SH-SY5Y (cell line): ENCODE data around the gene CIBAR2.

ENCODE experiments used
- GATA2 ChIP-seq: IDR thresholded peaks from 2 replicates; pipeline ENCODE4 v1.6.1; 2011; ENCODE audit warnings: mild to moderate bottlenecking, low read depth, low read length
- GATA3 ChIP-seq: IDR thresholded peaks from 2 replicates; pipeline ENCODE4 v1.6.1; 2011; ENCODE audit warnings: low read depth, mild to moderate bottlenecking, low read length, moderate library complexity

Gene CIBAR2

GRCh38 chr16:85107083-85107482 lies 5.2 kb downstream of the CIBAR2 start:
- TF ChIP-seq GATA2 = no peak
- TF ChIP-seq GATA3 = no peak

DNA sequence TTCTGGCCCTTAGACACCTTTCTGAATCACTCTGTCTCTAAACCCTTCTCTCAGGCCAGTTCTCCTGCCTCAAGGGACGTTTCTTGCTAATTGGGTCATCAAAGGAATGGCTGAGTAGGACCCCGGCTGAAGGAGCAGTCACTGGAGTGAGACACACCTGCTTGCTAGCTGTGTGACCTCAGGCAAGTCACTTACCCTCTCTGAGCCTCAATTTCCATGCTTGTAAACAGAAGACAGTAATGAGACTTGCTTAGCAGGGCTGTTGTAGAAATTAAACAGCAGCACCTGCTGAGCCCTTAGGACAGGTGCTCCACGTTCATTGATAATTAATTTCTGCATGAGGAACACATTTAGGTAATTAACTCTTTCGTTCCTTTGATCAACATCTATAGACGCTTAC lies 6.8 kb downstream of the CIBAR2 start:
- TF ChIP-seq GATA3 = no peak

DNA sequence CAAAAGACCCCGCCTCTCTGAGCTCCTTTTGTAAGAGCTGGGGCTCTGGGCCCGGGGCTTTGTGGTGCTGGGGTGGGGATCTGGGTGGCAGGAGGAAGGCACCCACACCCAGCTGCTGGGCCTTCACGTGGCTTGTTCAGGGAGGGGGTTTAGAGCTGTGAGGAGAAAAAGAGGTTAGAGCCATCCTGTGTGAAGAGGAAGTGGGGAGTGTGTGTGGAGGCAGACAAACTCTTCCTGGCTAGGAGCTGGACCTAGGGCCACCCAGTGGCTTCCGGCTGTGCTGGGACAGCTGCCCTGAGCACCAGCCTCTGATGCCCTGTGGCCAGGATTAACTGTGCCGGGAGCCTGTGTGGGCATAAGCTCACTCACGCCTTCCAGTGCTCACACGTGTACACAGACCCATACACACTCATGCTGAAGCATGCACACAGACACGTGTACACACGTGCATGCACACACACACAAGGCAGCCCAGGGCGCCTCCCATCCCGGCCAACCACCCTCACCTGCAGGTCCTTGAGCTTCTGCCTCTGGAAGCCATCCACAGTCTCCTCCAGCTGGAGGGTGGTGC lies 7.4 kb downstream of the CIBAR2 start:
- TF ChIP-seq GATA3 (no peak), GATA2 (no peak)

DNA sequence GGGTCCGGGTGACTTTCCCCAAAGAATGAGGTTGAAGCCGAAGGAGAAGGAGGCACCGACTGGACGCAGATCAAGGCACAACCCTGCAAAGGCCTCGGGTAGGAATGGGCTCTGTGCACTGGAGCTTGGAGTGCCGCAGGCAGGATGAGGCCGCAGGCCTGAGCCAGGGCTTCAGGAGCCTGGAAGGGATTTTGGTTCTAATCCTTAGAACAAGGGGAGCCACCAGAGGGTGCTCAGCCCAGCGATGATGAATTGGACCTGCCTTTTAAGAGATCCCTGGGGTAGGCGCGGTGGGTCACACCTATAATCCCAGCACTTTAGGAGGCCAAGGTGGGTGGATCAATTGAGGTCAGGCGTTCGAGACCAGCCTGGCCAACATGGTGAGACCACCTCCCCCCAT lies 8.1 kb downstream of the CIBAR2 start:
- no peak for TF ChIP-seq GATA3
- TF ChIP-seq GATA2 = no peak

- TF ChIP-seq GATA2 (no peak), GATA3 (no peak)
Observed at GRCh38 chr16:85103114-85104079, 8.9 kb downstream of the CIBAR2 start.

- no peak for TF ChIP-seq GATA2
- no peak for TF ChIP-seq GATA3
Observed at GRCh38 chr16:85101956-85102630, 10.2 kb downstream of the CIBAR2 start.

GRCh38 chr16:85100265-85100664 lies 12.0 kb downstream of the CIBAR2 start:
- TF ChIP-seq GATA3 (no peak), GATA2 (no peak)

GRCh38 chr16:85098565-85098964 lies 13.7 kb downstream of the CIBAR2 start:
- TF ChIP-seq GATA3 = no peak
- no peak for TF ChIP-seq GATA2

DNA sequence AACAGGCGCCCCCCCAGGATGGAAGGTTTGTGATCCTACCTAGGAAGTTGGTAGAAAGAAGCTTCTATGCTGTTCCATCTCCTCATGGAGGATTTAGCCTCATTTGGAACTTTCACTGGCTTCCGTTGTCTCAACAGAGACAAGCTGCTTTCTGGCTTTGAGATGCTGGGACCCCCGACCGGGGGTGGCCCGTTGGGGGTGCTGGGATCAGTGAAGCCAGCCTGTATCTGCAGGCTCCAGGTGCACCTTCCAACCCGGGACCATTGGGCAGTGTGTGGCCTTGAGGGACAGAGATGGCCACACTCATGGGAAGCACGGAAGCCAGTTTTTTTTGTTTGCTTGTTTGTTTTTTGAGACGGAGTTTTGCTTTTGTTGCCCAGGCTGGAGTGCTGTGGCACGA lies 15.4 kb downstream of the CIBAR2 start:
- TF ChIP-seq GATA3 (no peak), GATA2 (no peak)

DNA sequence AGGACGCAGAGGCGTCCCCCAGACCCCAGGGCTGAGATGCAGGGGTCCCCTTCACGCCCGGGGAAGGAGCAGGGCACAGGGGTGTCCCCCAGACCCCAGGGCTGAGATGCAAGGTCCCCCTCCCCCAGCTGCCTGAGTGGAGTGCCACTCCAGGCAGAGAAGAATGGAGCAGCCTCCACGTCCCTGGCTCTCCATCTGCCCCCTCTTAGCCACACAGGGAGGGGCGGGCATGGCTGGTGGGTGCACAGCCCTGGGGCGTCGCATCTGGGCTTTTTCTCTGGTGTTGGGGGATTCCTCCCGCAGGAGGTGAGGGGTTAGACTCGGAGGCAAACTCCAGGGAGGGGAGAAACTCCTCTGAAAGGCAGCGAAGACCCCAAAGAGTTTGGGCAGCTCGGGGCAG lies 17.5 kb downstream of the CIBAR2 start:
- TF ChIP-seq GATA3 (no peak), GATA2 (no peak)

DNA sequence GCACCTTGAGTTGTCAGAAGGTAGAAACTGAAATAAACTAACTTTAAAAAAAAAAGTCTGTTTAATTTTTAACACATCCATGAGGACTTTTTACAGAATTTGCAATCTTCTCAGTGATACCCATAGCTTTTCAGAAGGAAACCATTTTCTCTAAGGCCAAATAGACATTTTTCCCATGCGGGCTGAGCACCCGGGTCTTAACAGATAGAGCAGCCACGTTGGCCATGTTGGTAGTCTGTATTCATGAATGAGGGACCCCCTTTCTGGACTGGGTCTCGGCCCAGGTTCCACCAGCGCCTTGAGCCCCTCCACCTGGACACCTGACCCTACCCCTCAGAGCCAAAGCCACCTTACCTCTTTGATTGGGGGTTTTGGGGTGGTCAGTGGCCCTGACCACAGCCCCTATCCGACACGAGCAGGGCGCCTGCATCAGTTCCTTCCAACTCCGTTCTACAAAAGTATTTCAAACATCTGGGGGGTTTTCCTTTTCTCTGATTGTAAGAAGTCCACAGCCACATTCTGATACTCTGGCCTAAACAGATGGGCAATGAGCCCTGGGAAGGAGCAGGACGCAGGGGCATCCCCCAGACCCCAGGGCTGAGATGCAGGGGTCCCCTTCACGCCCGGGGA lies 18.0 kb downstream of the CIBAR2 start:
- TF ChIP-seq GATA2 = no peak
- no peak for TF ChIP-seq GATA3

- TF ChIP-seq GATA2 (no peak), GATA3 (no peak)
Observed at GRCh38 chr16:85093705-85094104, 18.6 kb downstream of the CIBAR2 start.

DNA sequence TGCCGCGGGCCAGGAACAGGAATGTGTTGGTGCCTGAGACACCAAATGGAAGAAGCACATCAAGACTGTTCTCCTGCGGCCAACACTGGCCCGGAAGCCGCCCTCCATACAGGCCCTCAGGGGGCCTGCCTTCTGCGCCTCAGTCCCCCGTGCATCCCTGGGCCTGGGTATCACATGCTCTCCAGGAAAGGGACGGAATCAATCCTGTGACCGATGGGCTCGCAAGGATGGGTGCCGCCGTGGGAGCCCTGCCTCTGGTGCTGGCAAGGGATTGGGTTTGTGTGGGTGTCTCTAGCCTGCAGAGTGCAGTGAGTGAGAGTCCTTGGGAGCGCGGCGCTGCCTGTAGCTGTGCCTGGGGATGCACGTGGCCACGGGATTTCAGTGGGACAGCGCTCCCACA lies 19.4 kb downstream of the CIBAR2 start:
- TF ChIP-seq GATA3 = no peak
- TF ChIP-seq GATA2 = no peak

- TF ChIP-seq GATA3 (no peak), GATA2 (no peak)
Observed at GRCh38 chr16:85092309-85092708, 20.0 kb downstream of the CIBAR2 start.
